DOHH2 (cell line): ENCODE results near the gene IRF7.

Experiments
- EZH2phosphoT487 ChIP-seq: fragments of 200-600 bp; sonication (generic); IDR thresholded peaks from 2 replicates; pipeline ENCODE4 v1.6.1; 2017; ENCODE audit warnings: borderline replicate concordance, mild to moderate bottlenecking, antibody characterized with exemption, low read length, moderate library complexity, mixed read lengths
- TF ChIP-seq, protein P1 (sequence below): fragments of 200-600 bp; sonication (generic); IDR thresholded peaks from one replicate; pipeline ENCODE4 v1.5.1; 2014; ENCODE audit warnings: antibody characterized with exemption, mild to moderate bottlenecking, low read depth, low read length; ENCODE audit not compliant: poor library complexity, severe bottlenecking

DNA sequence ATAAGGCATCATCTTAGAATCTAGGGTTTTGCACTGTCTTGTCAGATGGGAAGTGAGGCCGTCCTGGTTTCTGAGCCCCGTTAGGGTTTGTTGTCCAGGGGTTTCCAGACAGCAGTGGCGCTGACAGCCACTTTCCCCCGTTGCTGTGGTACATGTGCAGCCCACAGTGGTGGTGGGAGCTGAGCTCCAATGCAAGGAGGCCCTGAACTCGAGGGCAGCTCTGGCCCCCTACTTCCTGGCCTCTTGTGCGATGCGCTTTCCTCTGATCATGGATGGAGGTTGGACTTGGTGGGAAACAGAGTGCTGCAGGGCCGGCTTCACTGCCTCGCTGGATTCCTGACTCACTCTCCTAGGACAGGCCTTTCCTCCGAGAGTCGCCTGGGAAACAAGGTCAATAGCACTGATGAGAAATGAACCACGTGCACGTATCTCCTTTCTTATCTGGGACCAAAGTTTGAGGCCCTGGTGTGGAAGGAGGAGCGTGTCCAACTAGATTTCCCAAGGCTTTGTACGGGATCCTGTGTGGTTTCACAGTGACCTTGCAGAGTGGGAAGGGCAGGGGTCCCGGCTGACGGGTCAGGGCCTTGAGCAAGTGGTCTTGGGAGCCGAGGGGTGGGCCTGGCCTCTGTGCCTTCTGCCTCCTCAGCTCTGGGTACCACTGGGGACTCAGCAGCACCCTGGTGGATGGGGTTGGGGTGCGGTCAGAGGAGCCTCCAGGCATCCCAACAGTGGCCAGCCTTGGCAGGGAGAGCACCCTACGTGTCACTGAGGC lies 35.7 kb downstream of the IRF7 start:
- TF ChIP-seq, protein P1, sequence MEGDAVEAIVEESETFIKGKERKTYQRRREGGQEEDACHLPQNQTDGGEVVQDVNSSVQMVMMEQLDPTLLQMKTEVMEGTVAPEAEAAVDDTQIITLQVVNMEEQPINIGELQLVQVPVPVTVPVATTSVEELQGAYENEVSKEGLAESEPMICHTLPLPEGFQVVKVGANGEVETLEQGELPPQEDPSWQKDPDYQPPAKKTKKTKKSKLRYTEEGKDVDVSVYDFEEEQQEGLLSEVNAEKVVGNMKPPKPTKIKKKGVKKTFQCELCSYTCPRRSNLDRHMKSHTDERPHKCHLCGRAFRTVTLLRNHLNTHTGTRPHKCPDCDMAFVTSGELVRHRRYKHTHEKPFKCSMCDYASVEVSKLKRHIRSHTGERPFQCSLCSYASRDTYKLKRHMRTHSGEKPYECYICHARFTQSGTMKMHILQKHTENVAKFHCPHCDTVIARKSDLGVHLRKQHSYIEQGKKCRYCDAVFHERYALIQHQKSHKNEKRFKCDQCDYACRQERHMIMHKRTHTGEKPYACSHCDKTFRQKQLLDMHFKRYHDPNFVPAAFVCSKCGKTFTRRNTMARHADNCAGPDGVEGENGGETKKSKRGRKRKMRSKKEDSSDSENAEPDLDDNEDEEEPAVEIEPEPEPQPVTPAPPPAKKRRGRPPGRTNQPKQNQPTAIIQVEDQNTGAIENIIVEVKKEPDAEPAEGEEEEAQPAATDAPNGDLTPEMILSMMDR: no peak
- TF ChIP-seq EZH2phosphoT487: no peak
